Vagina (tissue), 2 donors: ENCODE data around the gene CABCOCO1. TPM values are rescaled to one million over a fixed set of nuclear protein-coding genes. Genes with fewer than 3 reads are reported as not detected.
A peak's percentile ranks its signal among the peaks of the same experiment; 100 is the strongest.
"Not testable (repeated sequence)": the region's sequence is repeated elsewhere in the genome, so short reads cannot be mapped to it uniquely, and the experiment has no call there.

Experiments used
- DNase-seq, 2 donors: peaks; one replicate each; pipeline ENCODE4 v3.0.0-alpha.2; 2017; ENCODE audit errors: extremely low spot score in 2 of 2
- H3K27ac ChIP-seq: fragments of 200-600 bp; sonication (generic); one replicate; pipeline ENCODE4 v1.5.1; 2019
- H3K27me3 ChIP-seq: fragments of 200-600 bp; sonication (generic); one replicate; pipeline ENCODE4 v1.5.1; 2019
- H3K36me3 ChIP-seq, 2 donors: fragments of 200-600 bp; sonication (generic); one replicate each; pipeline ENCODE4 v1.5.1; 2017 to 2019
- H3K4me1 ChIP-seq: fragments of 200-600 bp; sonication (generic); one replicate; pipeline ENCODE4 v1.5.1; 2019
- H3K4me3 ChIP-seq, 2 donors: fragments of 200-600 bp; sonication (generic); 1 replicate in 1 of 2; 2 replicates in 1 of 2; pipeline ENCODE4 v1.5.1; 2016 to 2019
- H3K9me3 ChIP-seq: fragments of 200-600 bp; sonication (generic); one replicate; pipeline ENCODE4 v1.5.1; 2019
- POLR2A ChIP-seq, 2 donors: fragments of 450-650 bp; IDR thresholded peaks; one replicate each; pipeline ENCODE4 v1.6.1; 2017; ENCODE audit warnings: antibody characterized with exemption in 2 of 2, mild to moderate bottlenecking in 2 of 2, moderate library complexity in 2 of 2
- POLR2AphosphoS5 ChIP-seq, 2 donors: sonication (generic); formaldehyde crosslinking; IDR thresholded peaks; one replicate each; pipeline ENCODE4 v1.9.0; 2017; ENCODE audit warnings: antibody characterized with exemption in 2 of 2, mild to moderate bottlenecking in 2 of 2, low read depth in 1 of 2; ENCODE audit not compliant: insufficient read depth in 1 of 2
- intact Hi-C: fragments of 100-400 bp; cut with DNase I; formaldehyde crosslinking; loops from one replicate; pipeline ENCODE4 v1.15.1; 2023
- total RNA-seq: library from RNA; depleted of rRNA; stranded (reverse); fragments of >200 nt; gene quantifications from one replicate; pipeline ENCODE4 v1.2.3, GENCODE V29; 2016
- TF ChIP-seq, protein P1 (sequence below), 3 experiments: fragments of 450-650 bp in 2 of 3; fragments of 200-600 bp in 1 of 3; sonication (generic) in 1 of 3; IDR thresholded peaks; one replicate each; pipeline ENCODE4 v1.5.1; 2017 to 2019; ENCODE audit warnings: antibody characterized with exemption in 3 of 3, mild to moderate bottlenecking in 2 of 3, moderate library complexity in 2 of 3

CABCOCO1 gene
- total RNA-seq, 1 donor from 2014 or later, result not detected

DNA sequence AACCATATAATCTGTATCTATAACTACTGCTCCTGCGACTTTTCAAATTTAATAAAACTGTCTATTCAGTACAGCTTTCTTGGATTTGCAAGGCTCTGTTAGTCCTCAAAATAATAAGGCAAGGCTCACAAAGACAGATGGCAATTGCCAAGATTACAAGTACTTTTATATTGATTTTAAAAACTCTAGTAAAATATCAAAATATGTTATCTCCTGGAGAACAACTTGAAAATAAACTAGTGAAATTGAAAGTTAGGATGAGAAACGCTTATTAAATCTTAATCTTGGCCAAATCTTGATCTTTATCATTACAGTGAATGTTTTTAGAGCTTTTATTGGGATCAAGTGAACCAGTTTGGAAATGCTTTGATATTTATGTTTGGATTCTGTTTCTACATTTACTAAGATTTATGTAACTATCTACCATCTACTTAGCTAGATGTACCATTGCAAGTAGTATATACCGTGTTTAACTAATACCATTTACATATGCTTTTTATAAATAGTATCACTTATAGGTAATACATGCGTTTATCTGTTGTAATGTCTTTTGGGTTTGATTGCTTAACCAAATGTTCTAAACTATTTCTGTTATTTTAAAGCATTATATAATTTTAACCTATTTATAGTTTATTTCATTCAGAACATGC lies 70.0 kb downstream of the CABCOCO1 start:
- no peaks in the 10 kb centered on the region for H3K36me3 ChIP-seq
- no peaks in the 10 kb centered on the region for H3K4me1 ChIP-seq
- DNase-seq, result no peak
- intact Hi-C loops, result no loop called here
- no peak overlapping the region for H3K4me3 ChIP-seq
- H3K27me3 ChIP-seq, result no peaks in the 10 kb centered on the region
- TF ChIP-seq, protein P1, sequence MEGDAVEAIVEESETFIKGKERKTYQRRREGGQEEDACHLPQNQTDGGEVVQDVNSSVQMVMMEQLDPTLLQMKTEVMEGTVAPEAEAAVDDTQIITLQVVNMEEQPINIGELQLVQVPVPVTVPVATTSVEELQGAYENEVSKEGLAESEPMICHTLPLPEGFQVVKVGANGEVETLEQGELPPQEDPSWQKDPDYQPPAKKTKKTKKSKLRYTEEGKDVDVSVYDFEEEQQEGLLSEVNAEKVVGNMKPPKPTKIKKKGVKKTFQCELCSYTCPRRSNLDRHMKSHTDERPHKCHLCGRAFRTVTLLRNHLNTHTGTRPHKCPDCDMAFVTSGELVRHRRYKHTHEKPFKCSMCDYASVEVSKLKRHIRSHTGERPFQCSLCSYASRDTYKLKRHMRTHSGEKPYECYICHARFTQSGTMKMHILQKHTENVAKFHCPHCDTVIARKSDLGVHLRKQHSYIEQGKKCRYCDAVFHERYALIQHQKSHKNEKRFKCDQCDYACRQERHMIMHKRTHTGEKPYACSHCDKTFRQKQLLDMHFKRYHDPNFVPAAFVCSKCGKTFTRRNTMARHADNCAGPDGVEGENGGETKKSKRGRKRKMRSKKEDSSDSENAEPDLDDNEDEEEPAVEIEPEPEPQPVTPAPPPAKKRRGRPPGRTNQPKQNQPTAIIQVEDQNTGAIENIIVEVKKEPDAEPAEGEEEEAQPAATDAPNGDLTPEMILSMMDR (IDR thresholded peaks at IDR 0.05), result no peak
- TF ChIP-seq POLR2A (IDR thresholded peaks at IDR 0.05) (no peak), POLR2AphosphoS5 (IDR thresholded peaks at IDR 0.05; ENCODE audit: insufficient read depth in 1 of 2, low read depth in 1 of 2) (no peak)
- no peaks in the 10 kb centered on the region for H3K9me3 ChIP-seq
- H3K27ac ChIP-seq, result no peak overlapping the region

DNA sequence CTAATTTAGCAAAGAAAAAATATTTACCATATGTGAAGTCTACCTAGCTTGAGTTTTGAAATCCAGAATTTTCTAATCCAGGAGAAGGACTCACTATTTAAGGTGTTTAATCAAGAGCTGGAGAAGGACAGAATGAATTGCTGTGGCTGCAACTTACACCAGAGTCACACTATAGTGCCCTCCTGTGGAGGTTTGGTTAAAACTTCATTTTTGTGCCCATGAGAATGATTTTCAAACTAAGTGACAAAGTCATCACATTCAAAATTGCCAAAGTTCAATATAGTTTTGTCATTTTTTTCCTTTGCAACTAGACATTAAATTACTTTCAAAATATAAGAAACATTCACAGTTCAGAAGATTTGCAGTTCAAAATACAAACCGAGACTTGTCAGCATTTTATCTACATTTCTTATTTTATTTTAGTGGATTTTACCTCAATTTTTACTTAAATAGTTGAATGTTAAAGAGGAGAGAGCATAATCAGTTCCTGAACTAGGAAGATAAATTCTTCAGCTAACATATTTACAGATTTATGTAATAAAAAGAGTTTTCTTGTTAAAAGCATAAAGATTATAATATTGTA lies 70.7 kb downstream of the CABCOCO1 start:
- Histone ChIP-seq H3K9me3 (no peaks in the 10 kb centered on the region), H3K36me3 (no peaks in the 10 kb centered on the region), H3K27ac (no peak overlapping the region), H3K4me3 (no peak overlapping the region), H3K27me3 (no peaks in the 10 kb centered on the region), H3K4me1 (no peaks in the 10 kb centered on the region)
- intact Hi-C loops, result no loop called here
- DNase-seq, result no peak
- TF ChIP-seq, protein P1 (IDR thresholded peaks at IDR 0.05), result peak in 2 of 3 experiments; percentile 45 to 47
- TF ChIP-seq POLR2AphosphoS5 (IDR thresholded peaks at IDR 0.05; ENCODE audit: insufficient read depth in 1 of 2, low read depth in 1 of 2), result no peak

DNA sequence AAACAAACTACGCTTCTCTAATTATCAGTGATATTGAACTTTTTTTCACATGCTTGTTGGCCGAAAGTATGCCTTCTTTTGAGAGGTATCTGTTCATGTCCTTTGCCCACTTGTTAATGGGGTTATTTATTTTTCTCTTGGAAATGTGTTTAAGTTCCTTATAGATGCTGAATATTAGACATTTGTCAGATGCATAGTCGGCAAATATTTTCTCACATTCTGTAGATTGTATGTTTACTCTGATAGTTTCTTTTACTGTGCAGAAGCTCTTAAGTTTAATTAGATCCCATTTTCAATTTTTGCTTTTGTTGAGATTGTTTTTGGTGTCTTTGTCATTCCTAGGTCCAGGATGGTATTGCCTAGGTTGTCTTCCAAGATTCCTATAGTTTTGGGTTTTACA lies 73.2 kb downstream of the CABCOCO1 start:
- TF ChIP-seq, protein P1 (IDR thresholded peaks at IDR 0.05), result no peak
- TF ChIP-seq POLR2AphosphoS5 (IDR thresholded peaks at IDR 0.05; ENCODE audit: insufficient read depth in 1 of 2, low read depth in 1 of 2) (no peak), POLR2A (IDR thresholded peaks at IDR 0.05) (no peak)
- intact Hi-C loops, result no loop called here
- no peaks in the 10 kb centered on the region for H3K36me3 ChIP-seq

DNA sequence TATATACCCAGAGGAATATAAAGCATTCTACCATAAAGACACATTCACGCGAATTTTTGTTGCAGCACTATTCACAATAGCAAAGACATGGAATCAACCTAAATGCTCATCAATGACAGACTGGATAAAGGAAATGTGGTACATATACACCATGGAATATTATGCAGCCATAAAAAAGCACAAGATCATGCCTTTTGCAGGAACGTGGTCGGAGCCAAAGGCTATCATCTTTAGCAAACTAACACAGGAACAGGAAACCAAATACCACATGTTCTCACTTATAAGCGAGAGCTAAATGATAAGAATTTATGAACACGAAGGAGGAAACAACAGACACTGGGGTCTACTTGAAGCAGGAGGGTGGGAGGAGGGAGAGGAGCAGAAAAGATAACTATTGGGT lies 74.7 kb downstream of the CABCOCO1 start:
- H3K27ac ChIP-seq, H3K9me3 ChIP-seq, H3K36me3 ChIP-seq, H3K4me3 ChIP-seq, H3K4me1 ChIP-seq, DNase-seq, intact Hi-C loops, H3K27me3 ChIP-seq: not testable (repeated sequence)

More for the DNA sequence above, 73.2 kb downstream of the CABCOCO1 start:
- H3K9me3 ChIP-seq, result no peaks in the 10 kb centered on the region
- no peak overlapping the region for H3K4me3 ChIP-seq
- no peaks in the 10 kb centered on the region for H3K4me1 ChIP-seq
- DNase-seq, result no peak
- no peaks in the 10 kb centered on the region for H3K27me3 ChIP-seq
- no peak overlapping the region for H3K27ac ChIP-seq

DNA sequence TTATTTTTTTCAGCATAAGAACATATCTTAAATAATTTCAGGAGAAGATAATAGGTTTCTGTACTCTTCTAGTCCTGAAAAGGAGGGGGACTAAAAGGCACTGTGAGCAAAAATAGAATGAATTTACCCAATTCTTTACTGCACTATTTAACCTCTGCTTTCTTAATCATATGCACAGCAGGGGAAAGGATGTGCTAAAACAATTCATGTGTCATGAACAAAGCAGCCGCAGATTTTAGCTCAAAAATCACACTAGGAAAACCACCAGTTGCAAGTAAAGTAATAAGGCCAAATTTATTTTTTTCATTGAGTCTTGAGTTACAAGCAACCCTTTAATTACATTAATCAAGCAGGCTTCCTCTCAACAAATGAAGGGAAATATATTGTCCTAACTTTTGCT lies 80.1 kb downstream of the CABCOCO1 start:
- TF ChIP-seq POLR2AphosphoS5 (IDR thresholded peaks at IDR 0.05; ENCODE audit: insufficient read depth in 1 of 2, low read depth in 1 of 2) (no peak), POLR2A (IDR thresholded peaks at IDR 0.05) (no peak)
- TF ChIP-seq, protein P1 (IDR thresholded peaks at IDR 0.05), result no peak
- Histone ChIP-seq H3K27me3 (no peaks in the 10 kb centered on the region), H3K4me3 (no peak overlapping the region), H3K27ac (no peak overlapping the region), H3K36me3 (no peaks in the 10 kb centered on the region), H3K9me3 (no peaks in the 10 kb centered on the region), H3K4me1 (no peaks in the 10 kb centered on the region)
- intact Hi-C loops, result no loop called here
- no peak for DNase-seq
